GM12878 (cell line): ENCODE data around the gene AGBL4. TPM values are rescaled to one million over a fixed set of nuclear protein-coding genes. Genes with fewer than 3 reads are reported as not detected.

Experiments used
- ATAC-seq: fragments of 200-7000 bp; cut with Tn5 transposase; 3 replicates; pipeline ENCODE4 v1.9.1; 2020; ENCODE audit warnings: mild to moderate bottlenecking, moderate library complexity
- BruUV-seq: library from RNA; stranded (reverse); fragments of 400-500 nt; replicated peaks from 2 replicates; lab custom pipeline; 2021; lab: Mats Ljungman, UMichigan
- CTCF ChIA-PET: fragments of 300-600 bp; sonication (Branson Sonifier 250); formaldehyde crosslinking; extraction: SDS; loops from one replicate; lab custom pipeline; 2021; ENCODE audit warnings: inconsistent platforms; lab: Yijun Ruan, JAX
- POLR2A ChIA-PET: fragments of 350-600 bp; formaldehyde crosslinking; extraction: SDS; loops from one replicate; lab custom pipeline; 2021; ENCODE audit warnings: inconsistent platforms; lab: Charles Lee
- RAD21 ChIA-PET: fragments of 300-600 bp; sonication (Branson Sonifier 250); formaldehyde crosslinking; loops from one replicate; lab custom pipeline; 2023; ENCODE audit warnings: antibody characterized with exemption; ENCODE audit not compliant: unreplicated experiment; lab: Charles Lee
- SMC1A ChIA-PET: fragments of 300-600 bp; sonication (Branson Sonifier 250); formaldehyde crosslinking; loops from one replicate; lab custom pipeline; 2023; ENCODE audit not compliant: unreplicated experiment, uncharacterized antibody; lab: Charles Lee
- DNase-seq: peaks from one replicate; pipeline ENCODE4 v3.0.0-alpha.2; 2011; ENCODE audit warnings: low read depth, low spot score
- FAIRE-seq: peaks from 3 replicates; lab custom pipeline; 2011; peaks lifted over from hg19 to GRCh38; lab: Jason Lieb, UNC
- H2AFZ ChIP-seq: 2 replicates; pipeline ENCODE4 v1.6.0; 2011; ENCODE audit warnings: low read depth, low read length, control low read depth; ENCODE audit not compliant: control insufficient read depth
- H3K27ac ChIP-seq: 2 replicates; pipeline ENCODE4 v1.5.1; 2011; ENCODE audit warnings: control low read depth; ENCODE audit not compliant: control insufficient read depth, insufficient read depth
- H3K27me3 ChIP-seq, 2 experiments: replicated peaks in 1 of 2; 2 replicates each; pipeline versions ENCODE4 v1.6.0 to v1.6.1; 2011; ENCODE audit warnings: low read length in 1 of 2; ENCODE audit not compliant: control insufficient read depth in 2 of 2, insufficient read depth in 2 of 2
- H3K36me3 ChIP-seq, 2 experiments: 2 replicates each; pipeline ENCODE4 v1.5.1; 2011; ENCODE audit warnings: low read length in 1 of 2; ENCODE audit not compliant: control insufficient read depth in 2 of 2, insufficient read depth in 2 of 2
- H3K4me1 ChIP-seq: 2 replicates; pipeline ENCODE4 v1.6.1; 2011; ENCODE audit warnings: mild to moderate bottlenecking, low read length, moderate library complexity, mixed read lengths; ENCODE audit not compliant: control insufficient read depth, insufficient read depth
- H3K4me2 ChIP-seq: 2 replicates; pipeline ENCODE4 v1.6.0; 2011; ENCODE audit warnings: control low read depth; ENCODE audit not compliant: control insufficient read depth, insufficient read depth
- H3K4me3 ChIP-seq: fragments of 200-600 bp; sonication (generic); 2 replicates; pipeline ENCODE4 v1.5.1; 2016
- H3K79me2 ChIP-seq: 2 replicates; pipeline ENCODE4 v1.6.0; 2011; ENCODE audit warnings: low read length; ENCODE audit not compliant: control insufficient read depth, insufficient read depth
- H3K9ac ChIP-seq: 2 replicates; pipeline ENCODE4 v1.8.0; 2011; ENCODE audit warnings: low read length, control low read depth, mixed read lengths; ENCODE audit not compliant: control insufficient read depth, insufficient read depth
- H3K9me3 ChIP-seq: replicated peaks from 3 replicates; pipeline ENCODE4 v1.5.1; 2011; ENCODE audit warnings: mild to moderate bottlenecking, low read length; ENCODE audit not compliant: control insufficient read depth, insufficient read depth
- H4K20me1 ChIP-seq: 2 replicates; pipeline ENCODE4 v1.6.0; 2011; ENCODE audit not compliant: control insufficient read depth, insufficient read depth
- BCLAF1 ChIP-seq: fragments of 450-650 bp; IDR thresholded peaks from 2 replicates; pipeline ENCODE4 v1.6.1; 2017; ENCODE audit warnings: antibody characterized with exemption, mild to moderate bottlenecking, moderate library complexity
- BMI1 ChIP-seq: fragments of 450-650 bp; IDR thresholded peaks from 2 replicates; pipeline ENCODE4 v1.6.1; 2016; ENCODE audit warnings: mild to moderate bottlenecking, moderate library complexity, borderline replicate concordance
- CBX5 ChIP-seq: sonication (generic); IDR thresholded peaks from 2 replicates; pipeline ENCODE4 v1.6.1; 2016; ENCODE audit warnings: low read depth, moderate library complexity, mild to moderate bottlenecking, inconsistent platforms
- CHD4 ChIP-seq: fragments of 200-600 bp; sonication (generic); IDR thresholded peaks from 2 replicates; pipeline ENCODE4 v1.6.1; 2016; ENCODE audit warnings: mild to moderate bottlenecking
- IRF4 ChIP-seq: IDR thresholded peaks from 2 replicates; pipeline ENCODE4 v1.6.1; 2011; ENCODE audit warnings: low read depth, low read length
- KDM1A ChIP-seq: fragments of 200-600 bp; sonication (generic); IDR thresholded peaks from 2 replicates; pipeline ENCODE4 v1.6.1; 2016; ENCODE audit warnings: borderline replicate concordance
- NFIC ChIP-seq: IDR thresholded peaks from 2 replicates; pipeline ENCODE4 v1.6.1; 2012; ENCODE audit warnings: low read depth, mild to moderate bottlenecking, inconsistent platforms, low read length, moderate library complexity
- SIN3A ChIP-seq: IDR thresholded peaks from 2 replicates; pipeline ENCODE4 v1.6.1; 2012; ENCODE audit warnings: low read depth, low read length, improper control_type of control experiment
- SREBF2 ChIP-seq: IDR thresholded peaks from 2 replicates; pipeline ENCODE4 v1.6.1; 2012; ENCODE audit warnings: mild to moderate bottlenecking, low read length
- TBL1XR1 ChIP-seq: IDR thresholded peaks from 2 replicates; pipeline ENCODE4 v1.6.1; 2012; ENCODE audit warnings: low read depth, low read length, improper control_type of control experiment
- WGBS: methylation state at CpG from one replicate; pipeline ENCODE4 v1.1.6; 2016; ENCODE audit warnings: low lambda C conversion rate; ENCODE audit not compliant: insufficient replicate concordance, insufficient coverage; ENCODE audit errors: missing lambda C conversion rate; 5-methylcytosine and 5-hydroxymethylcytosine counted together
- in situ Hi-C: fragments of 300-500 bp; cut with MboI; formaldehyde crosslinking; loops from 9 replicates; pipeline ENCODE4 v1.14.3; 2018; ENCODE audit warnings: mixed read lengths
- intact Hi-C: fragments of 100-400 bp; cut with micrococcal nuclease; formaldehyde crosslinking; loops from one replicate; pipeline ENCODE4 v1.14.2; 2022; ENCODE audit not compliant: unreplicated experiment
- polyA plus RNA-seq, 11 experiments: library from polyadenylated mRNA; depleted of rRNA in 4 of 11; unstranded in 6 of 11; stranded (reverse) in 5 of 11; fragments of >200 nt; fragmentation: Nextera tagmentation in 4 of 11; fragmentation: Illumina TruSeq in 1 of 11; extraction: Ambion mirVana in 4 of 11; extraction: Trizol in 1 of 11; gene quantifications; 1 replicate in 1 of 11; 2 replicates in 10 of 11; pipeline versions ENCODE4 v1.2.1 to v1.2.3, GENCODE V29; 2011 to 2016; ENCODE audit warnings: inconsistent platforms in 2 of 11, missing spikeins in 2 of 11, low read depth in 1 of 11
- total RNA-seq, 4 experiments: library from RNA; depleted of rRNA in 3 of 4; stranded (reverse); fragments of >200 nt in 3 of 4; fragmentation: Illumina TruSeq in 1 of 4; extraction: Trizol in 1 of 4; gene quantifications; 2 replicates each; pipeline versions ENCODE4 v1.2.1 to v1.2.3, GENCODE V29; 2013 to 2021
- TF ChIP-seq, protein P1 (sequence below): fragments of 450-650 bp; IDR thresholded peaks from 2 replicates; pipeline ENCODE4 v1.6.1; 2017; ENCODE audit warnings: mild to moderate bottlenecking, moderate library complexity
- TF ChIP-seq, protein P2 (sequence below): fragments of 450-650 bp; IDR thresholded peaks from 2 replicates; pipeline ENCODE4 v1.6.1; 2017; ENCODE audit warnings: mild to moderate bottlenecking, low read depth, inconsistent platforms; ENCODE audit not compliant: poor library complexity, severe bottlenecking

Gene AGBL4
- total and polyA plus RNA-seq, 10 of the 15 experiments (the other 5 are each of a cell fraction or from before 2014, with no cell fraction given), result 0.31 TPM; not detected in 9

- TF ChIP-seq, protein P1, sequence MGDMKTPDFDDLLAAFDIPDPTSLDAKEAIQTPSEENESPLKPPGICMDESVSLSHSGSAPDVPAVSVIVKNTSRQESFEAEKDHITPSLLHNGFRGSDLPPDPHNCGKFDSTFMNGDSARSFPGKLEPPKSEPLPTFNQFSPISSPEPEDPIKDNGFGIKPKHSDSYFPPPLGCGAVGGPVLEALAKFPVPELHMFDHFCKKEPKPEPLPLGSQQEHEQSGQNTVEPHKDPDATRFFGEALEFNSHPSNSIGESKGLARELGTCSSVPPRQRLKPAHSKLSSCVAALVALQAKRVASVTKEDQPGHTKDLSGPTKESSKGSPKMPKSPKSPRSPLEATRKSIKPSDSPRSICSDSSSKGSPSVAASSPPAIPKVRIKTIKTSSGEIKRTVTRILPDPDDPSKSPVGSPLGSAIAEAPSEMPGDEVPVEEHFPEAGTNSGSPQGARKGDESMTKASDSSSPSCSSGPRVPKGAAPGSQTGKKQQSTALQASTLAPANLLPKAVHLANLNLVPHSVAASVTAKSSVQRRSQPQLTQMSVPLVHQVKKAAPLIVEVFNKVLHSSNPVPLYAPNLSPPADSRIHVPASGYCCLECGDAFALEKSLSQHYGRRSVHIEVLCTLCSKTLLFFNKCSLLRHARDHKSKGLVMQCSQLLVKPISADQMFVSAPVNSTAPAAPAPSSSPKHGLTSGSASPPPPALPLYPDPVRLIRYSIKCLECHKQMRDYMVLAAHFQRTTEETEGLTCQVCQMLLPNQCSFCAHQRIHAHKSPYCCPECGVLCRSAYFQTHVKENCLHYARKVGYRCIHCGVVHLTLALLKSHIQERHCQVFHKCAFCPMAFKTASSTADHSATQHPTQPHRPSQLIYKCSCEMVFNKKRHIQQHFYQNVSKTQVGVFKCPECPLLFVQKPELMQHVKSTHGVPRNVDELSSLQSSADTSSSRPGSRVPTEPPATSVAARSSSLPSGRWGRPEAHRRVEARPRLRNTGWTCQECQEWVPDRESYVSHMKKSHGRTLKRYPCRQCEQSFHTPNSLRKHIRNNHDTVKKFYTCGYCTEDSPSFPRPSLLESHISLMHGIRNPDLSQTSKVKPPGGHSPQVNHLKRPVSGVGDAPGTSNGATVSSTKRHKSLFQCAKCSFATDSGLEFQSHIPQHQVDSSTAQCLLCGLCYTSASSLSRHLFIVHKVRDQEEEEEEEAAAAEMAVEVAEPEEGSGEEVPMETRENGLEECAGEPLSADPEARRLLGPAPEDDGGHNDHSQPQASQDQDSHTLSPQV, result no peak
- TF ChIP-seq BMI1, result no peak
- TF ChIP-seq NFIC, result no peak
- TF ChIP-seq SREBF2, result no peak
- TF ChIP-seq SIN3A, result no peak
Measured at GRCh38 chr1:48649880-48650279, 1373.9 kb downstream of the AGBL4 start (continued).

GRCh38 chr1:48645883-48646282, 1377.9 kb downstream of the AGBL4 start:
- BruUV-seq, result no TSS peak
- POLR2A ChIA-PET, result no interaction called here
- SMC1A ChIA-PET, result no interaction called here
- no peaks in the 10 kb centered on the region; a peak in 1 of 4 replicates for H3K27me3 ChIP-seq
- H3K4me1 ChIP-seq, result no peaks in the 10 kb centered on the region
- FAIRE-seq (no peak), DNase-seq (no peak), ATAC-seq (no peak)
- H2AFZ ChIP-seq, result no peak overlapping the region
- H3K36me3 ChIP-seq, result no peaks in the 10 kb centered on the region
- no peak overlapping the region for H3K4me2 ChIP-seq
- RAD21 ChIA-PET, result no interaction called here
- CTCF ChIA-PET, result no interaction called here
- WGBS, result 53% methylated on average over 4 of the region's 4 CpGs
- no peaks in the 10 kb centered on the region for H4K20me1 ChIP-seq
- no peak overlapping the region for H3K4me3 ChIP-seq
- in situ Hi-C loops, result no loop called here
- no peaks in the 10 kb centered on the region for H3K9me3 ChIP-seq
- H3K79me2 ChIP-seq, result no peaks in the 10 kb centered on the region
- no peak overlapping the region for H3K9ac ChIP-seq
- intact Hi-C loops, result no loop called here
- H3K27ac ChIP-seq, result no peak overlapping the region
- TF ChIP-seq CHD4 (no peak), BCLAF1 (no peak), TBL1XR1 (no peak), CBX5 (no peak), KDM1A (no peak), IRF4 (no peak)
- TF ChIP-seq, protein P2, sequence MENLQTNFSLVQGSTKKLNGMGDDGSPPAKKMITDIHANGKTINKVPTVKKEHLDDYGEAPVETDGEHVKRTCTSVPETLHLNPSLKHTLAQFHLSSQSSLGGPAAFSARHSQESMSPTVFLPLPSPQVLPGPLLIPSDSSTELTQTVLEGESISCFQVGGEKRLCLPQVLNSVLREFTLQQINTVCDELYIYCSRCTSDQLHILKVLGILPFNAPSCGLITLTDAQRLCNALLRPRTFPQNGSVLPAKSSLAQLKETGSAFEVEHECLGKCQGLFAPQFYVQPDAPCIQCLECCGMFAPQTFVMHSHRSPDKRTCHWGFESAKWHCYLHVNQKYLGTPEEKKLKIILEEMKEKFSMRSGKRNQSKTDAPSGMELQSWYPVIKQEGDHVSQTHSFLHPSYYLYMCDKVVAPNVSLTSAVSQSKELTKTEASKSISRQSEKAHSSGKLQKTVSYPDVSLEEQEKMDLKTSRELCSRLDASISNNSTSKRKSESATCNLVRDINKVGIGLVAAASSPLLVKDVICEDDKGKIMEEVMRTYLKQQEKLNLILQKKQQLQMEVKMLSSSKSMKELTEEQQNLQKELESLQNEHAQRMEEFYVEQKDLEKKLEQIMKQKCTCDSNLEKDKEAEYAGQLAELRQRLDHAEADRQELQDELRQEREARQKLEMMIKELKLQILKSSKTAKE, result no peak
- TF ChIP-seq, all 136 proteins: peak for 0
